GM18519 (cell line): ENCODE results near the gene SDK1.
"Not testable (repeated sequence)": the region's sequence is repeated elsewhere in the genome, so short reads cannot be mapped to it uniquely, and the experiment has no call there.

Experiments used
- ATAC-seq: cut with Tn5 transposase; IDR thresholded peaks from one replicate; pipeline ENCODE4 v1.9.1; 2021; ENCODE audit warnings: mild to moderate bottlenecking, moderate library complexity; ENCODE audit not compliant: unreplicated experiment, low FRiP score

Gene SDK1

DNA sequence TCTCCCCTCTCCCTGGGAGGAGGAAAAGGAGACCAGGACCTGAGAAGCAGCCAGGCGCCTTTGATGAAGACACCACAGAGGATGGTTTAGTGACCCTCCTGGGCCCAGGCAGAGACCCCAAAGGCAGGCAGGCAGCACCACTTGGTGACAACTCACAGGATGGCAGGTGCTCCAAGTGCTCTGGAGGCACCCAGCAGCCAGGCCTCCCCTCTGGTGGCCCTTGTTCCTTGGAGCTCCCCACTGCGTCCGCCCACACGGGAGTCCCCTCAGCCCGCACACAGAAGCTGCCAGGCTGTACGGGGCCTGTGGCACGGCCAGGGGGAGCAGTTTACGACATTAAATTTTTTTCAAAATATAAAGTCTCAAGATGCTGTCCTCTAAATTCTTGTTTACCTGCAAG, 773.9 kb downstream of the SDK1 start:
- ATAC-seq: no peak

DNA sequence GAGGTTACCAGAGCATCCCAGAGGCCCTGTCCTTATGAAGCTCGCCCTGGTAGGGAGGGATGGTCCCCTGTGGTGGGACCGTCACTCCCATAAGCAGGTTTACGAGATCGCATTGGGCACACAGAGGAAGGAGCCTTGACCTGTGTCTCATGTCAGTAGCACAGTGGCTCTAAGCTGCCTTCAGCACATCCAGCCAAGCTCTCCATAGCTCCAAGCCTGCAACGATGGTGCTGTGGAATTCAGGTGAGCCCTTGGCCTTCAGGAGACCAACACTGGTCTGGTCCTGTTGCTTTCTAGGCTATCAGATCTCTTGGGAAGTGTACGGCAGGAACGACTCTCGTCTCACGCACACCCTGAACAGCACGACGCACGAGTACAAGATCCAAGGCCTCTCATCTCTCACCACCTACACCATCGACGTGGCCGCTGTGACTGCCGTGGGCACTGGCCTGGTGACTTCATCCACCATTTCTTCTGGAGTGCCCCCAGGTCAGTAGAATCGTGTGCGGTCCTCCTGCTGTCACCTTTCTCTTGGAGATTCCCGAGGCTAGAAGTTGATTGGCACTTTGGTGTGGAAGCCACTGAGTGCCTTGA, 775.7 kb downstream of the SDK1 start:
- no peak for ATAC-seq

DNA sequence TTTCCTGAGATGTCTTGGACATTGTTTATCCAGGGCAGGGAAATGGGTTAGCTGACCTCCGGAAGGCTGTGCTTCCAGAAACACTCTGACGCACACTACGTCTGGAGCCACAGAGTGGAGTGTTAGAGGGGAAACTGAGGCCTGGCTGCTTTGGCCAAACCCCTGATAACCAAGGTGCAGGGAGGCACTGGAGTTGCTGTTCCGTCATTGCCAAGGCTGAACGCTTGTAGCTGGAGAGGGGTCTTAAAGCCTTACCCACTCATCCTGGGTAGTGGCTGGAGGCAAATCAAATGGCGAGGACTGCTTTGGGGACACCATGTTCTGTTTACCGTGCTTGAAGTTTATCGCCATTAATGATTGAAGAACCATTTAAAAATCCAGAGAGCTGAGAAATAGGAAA, 776.9 kb downstream of the SDK1 start:
- ATAC-seq: no peak

DNA sequence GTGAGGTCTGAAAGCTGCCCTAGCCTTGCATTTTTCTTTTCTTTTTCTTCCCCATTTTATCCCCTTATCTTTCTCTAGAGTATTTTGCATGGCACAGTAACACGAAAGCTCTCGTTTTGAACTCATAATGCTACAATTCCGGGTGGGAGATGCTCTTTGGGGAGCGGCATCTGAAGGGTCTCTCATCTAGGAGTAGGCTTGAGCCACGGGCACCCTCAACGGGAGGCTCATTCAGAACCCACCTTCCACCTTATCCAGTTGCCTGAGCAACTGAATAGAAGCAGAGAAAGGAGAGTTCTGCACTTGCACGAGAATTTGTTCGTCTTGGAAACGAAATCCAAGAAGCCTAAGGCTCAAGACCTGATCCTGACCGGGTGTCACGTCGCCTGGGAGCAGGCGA, 777.5 kb downstream of the SDK1 start:
- ATAC-seq: no peak

DNA sequence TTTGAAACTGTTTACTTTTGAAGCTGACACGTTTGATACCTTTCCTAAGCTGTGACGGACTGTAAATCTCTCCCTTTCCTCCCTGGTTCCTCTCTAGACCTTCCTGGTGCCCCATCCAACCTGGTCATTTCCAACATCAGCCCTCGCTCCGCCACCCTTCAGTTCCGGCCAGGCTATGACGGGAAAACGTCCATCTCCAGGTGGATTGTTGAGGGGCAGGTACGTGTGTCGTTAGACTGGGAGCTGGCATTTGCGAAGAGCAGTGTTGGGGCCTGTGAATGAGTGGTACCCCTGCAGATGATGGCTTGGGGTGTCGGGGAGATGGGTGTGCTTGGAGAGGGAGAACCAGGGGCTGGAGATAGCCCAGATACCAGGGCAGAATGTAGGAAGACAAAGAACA, 778.3 kb downstream of the SDK1 start:
- no peak for ATAC-seq

DNA sequence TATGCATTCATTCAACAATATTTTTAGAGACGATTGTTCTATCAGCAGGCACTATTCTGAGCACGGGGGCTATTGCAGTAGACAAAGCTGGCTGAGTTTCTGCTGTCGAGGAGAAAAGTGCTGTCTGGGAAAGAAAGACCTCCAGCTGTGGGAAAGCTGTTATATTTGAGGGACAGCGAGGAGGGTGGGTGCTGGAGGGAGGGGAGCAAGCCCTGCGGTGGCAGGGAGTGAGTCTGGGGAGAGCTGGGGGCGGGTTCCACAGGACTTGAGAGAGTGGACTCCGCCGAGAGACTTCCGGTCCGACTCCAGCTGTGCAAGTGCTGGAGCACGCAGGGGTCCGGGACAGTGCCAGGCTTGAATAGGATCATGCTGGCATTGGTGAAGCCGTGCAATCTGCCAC, 778.9 kb downstream of the SDK1 start:
- ATAC-seq: no peak

DNA sequence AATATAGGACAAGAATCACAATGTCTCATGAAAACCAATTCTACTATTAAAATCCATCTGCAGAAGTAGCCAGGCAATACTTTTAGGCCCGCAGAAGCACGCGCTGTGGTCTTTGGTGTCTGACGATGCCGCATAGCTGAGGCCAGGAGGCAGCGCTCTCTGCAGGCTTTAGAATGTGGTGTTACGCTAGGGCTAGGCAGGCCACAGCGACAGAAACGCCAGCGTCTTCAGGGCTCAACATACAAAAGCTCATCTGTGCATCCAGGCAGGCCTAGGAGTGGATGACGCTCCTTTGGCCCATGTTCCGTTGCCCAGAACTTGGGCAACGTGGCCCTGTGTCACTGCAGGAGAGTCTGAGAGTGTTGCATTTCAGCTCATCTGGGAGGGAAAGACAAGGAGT, 779.9 kb downstream of the SDK1 start:
- ATAC-seq: no peak

DNA sequence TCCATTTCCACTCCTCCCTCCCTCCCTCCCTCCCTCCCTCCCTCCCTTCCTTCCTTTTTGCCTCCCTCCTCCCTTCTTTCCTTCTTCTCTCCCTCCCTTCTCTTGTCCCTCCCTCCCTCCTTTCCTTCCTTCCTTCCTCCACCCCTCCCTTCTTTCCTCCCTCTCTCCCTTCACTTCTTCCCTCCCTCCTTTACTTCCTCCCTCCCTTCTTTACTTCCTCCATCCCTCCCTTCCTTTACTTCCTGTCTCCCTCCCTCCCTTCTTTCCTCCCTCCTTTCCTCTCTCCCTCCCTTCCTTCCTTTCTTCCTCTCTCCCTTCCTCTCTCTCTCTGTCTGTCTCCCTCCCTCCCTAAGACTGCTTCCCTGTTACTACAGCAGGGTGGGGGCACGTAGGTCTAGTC, 782.5 kb downstream of the SDK1 start:
- no peak for ATAC-seq

DNA sequence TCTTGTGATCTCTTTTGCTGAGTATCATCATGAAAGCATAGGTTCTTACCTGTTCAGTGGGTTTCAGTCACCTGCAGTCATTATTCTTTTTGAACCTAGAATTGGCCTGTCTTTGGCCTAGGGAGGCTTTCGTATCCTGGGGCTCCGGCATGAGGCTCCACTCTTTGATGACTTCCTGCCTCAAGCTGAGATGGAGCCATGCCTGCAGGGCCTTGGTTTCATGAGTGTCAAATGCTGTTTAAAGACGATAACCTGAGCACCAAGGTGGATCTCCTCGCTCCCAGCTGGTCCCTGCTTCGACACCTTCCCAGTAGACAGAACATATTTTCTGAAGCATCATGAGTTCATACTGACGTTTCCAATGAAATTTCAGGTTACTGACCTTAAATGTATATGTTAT, 783.2 kb downstream of the SDK1 start:
- no peak for ATAC-seq

DNA sequence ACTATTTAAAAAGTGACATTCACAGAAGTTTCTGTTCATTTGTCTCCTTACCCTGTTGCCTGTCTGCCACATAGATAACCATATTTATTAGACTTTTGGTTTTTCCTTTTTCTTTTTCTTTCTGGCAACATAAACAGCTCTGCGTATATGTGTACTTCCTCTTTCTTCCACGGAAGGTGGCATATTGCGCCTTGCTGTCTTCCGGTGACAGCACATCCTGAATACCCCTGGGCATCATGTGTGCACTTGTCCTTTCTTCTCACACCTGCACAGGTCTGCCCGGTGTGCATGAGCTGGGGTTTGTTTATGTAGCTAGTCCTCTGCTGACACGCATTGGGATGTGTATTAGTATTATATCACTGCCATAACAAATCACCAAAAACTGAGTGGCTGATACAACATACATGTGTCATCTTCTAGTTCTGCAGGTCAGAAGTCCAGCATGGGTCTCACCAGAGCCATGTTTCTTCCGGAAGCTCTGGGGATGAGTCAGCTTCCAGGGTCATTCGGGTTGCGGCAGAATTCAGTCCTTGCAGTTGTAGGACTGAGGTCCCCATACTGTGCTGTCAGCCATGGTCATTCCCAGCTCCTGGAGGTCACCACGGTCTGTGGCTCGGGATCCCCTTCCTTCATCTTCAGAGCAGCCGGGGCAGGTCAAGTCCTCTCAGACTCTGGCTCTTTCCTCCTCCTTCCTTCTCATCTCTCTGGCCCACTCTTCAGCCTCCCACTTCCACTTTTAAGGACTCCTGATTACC, 785.1 kb downstream of the SDK1 start:
- no peak for ATAC-seq

DNA sequence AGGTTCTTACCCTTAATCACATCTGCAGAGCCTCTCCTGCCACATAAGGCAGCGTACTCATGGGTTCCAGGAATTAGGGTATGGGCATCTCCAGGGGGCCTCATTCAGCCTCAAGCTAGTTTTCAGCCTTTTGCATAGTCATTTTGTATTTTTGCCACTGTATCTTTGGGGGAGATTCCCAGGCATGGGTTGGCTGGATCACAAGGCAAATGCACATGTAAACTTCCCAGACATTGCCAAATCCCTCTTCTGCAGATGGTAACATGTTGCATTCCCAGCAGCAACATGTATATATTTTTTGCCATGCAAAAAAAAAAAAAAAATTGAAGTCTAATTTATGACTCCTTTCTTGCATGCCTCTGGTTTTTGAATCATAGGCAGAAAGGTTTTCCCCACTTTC, 785.7 kb downstream of the SDK1 start:
- no peak for ATAC-seq

DNA sequence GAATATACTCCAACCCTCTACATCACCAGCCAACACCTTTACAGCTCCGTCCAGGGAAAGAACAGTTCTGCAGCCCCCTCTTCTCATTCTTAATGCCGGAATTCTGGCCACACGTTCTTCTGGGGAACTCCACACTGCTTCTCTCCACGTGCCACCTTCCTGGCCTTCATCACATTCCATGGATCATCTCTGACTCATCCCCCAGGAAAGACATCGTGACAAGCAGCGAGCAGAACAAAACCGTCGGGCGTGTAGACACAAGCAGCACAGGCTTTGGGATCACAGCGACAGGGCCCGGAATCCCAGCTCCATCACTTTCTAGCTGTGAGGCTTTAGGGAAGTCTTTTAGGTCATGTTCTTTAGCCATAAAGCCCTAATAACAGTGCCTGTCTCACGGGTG, 790.7 kb downstream of the SDK1 start:
- ATAC-seq: no peak

DNA sequence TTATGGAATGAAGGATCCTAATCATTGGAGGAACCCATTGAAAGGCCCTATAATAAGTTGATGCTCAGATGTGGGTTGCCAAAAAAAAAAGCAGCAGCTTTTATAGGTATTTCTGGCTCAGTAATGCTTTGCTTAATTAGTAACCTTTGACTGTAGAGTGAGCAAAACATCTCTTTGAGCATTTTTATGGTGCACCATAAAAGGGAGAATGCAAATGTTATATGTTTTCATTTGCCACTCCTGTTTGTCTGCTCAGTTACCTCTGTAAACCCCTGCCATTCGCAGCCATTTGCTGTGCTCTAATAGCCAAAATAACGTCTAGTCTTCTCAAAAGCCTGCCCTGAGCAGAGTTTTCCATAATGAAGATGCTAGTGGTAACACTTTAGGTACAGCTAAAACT, 792.0 kb downstream of the SDK1 start:
- no peak for ATAC-seq

DNA sequence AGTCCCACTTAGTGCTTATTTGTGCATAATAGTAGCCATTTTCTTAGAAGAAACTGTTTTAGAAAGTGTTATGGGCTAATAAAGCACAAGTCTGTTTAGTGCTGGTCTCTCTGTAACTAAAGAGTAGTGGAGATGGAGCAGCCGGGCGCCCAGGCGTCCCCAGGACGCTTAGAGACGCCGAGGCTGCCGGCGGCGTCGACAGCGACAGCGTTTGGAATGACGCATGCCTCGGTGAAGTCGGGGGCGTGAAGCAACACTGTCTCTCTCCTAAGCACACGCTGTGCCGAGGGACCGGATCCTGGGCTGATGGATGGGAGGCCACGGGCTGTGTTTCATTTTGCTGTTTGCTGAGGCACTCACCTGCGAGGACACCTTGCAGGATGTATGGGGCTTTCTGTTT, 792.4 kb downstream of the SDK1 start:
- no peak for ATAC-seq

DNA sequence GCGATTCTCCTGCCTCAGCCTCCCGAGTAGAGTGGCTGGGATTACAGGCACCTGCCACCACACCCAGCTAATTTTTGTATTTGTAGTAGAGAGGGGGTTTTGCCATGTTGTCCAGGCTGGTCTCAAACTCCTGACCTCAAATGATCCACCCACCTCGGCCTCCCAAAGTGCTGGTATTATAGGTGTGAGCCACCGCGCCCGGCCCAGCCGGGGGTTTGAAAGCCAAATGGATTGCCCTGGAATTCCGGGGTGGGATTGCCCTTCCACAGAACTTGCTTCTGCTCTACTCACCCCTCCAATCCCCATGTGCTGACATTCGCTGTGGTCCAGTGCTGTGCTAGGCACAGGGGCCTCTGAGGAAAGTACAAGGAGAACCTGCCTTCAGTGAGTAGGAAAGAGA, 793.1 kb downstream of the SDK1 start:
- not testable (repeated sequence) for ATAC-seq

DNA sequence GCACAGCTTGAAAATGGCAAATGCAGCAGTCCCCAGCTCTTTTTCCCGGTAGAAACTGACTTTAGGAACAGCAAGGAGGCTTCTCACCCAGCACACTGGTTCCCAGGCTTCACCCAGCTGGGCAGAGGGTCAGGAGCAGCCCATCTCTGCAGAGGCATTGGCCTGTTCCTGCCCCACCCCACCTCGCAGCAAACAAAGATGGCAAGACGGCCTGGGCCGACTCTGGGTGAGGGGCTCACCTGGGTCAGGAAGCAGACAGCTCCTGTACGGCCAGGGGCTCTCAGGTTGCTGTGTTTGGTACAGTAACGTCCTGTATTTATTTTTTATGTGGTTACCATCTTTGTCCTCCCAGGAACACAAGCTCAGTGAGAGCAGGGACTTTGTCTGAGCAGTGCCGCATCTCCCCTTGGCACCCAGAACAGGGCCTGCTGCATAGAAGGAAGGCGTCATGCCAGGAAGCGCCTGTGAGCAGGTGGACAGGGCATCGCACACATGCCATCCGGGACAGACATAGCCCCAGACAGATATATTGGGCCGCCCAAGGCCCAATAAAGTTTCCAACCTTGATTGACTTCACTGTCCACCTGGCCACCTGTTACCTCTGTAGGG, 796.1 kb downstream of the SDK1 start:
- ATAC-seq: no peak

DNA sequence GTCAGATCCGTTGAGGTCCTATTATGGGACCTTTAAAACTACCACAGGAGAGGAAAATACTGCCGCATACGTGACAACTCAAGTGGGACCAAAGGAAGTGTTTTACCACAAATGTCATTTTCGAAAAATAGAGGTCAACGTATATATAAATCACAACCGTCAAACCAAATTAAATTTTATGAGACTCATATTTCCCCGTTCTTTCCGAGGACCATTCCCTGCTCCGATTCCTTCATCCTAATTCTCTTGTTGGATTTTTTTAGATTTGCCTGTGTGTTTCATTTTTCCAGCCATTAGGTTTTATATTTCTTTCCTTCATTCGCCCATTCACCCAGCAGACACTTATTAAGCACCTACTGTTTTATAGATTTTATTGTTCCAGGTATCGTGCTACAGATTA, 797.1 kb downstream of the SDK1 start:
- no peak for ATAC-seq

DNA sequence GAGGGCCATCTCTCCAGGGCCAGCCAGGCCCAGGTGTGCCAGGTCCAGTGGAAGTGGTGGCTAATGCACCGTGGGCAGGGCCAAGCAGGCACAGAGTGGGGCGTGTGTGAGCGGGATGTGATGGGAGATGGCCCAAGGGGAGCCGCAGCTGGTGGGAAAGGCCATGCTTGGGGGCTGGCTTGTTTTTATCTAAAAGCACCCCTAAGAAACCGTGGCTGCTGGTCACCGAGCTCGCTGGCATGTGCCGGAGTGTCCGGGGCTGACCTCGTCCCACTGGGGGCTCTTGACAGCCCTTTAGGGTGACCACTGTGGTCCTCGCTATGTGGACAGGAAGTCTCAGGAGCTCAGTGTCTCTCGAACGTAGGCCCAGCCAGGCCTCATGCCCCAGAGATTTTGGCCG, 798.6 kb downstream of the SDK1 start:
- ATAC-seq: no peak

DNA sequence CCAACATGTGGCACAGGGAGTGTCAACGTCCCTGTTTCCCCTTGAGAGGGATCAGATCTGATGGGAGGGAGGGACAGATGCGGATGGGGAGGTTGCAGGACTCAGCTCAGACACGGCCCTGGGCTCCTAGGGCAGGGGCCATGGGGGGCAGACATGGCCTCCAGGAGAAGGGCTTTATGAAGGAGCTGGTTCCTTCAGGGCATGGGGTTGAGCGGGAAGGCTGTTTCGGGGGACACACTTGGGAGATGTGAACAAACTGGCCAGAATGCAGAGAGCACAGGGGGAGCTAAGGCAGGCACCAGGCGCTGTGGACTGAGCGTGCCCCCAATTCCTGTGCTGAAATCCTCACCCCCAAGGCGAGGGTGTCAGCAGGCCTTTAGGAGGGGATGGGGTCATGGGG, 799.1 kb downstream of the SDK1 start:
- no peak for ATAC-seq

DNA sequence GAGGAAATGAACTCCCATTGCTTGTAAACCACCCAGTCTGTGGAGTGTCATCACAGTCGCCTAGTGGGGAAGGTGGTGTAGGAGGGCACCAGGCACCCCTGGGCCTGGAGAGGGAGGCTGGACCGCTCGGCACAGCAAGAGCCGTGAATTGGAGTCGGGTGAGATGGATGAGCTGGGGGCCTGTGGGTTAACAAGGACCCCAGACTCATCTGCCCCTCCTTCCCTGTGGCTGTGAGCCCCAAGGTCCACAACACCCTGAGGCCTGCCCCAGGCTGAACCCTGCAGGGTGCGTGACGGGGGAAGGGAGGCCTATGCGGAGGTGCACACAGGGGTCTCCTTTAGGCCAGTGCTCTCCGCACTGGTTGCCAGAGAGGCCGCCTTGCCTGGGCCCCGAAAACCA, 799.6 kb downstream of the SDK1 start:
- ATAC-seq: no peak

DNA sequence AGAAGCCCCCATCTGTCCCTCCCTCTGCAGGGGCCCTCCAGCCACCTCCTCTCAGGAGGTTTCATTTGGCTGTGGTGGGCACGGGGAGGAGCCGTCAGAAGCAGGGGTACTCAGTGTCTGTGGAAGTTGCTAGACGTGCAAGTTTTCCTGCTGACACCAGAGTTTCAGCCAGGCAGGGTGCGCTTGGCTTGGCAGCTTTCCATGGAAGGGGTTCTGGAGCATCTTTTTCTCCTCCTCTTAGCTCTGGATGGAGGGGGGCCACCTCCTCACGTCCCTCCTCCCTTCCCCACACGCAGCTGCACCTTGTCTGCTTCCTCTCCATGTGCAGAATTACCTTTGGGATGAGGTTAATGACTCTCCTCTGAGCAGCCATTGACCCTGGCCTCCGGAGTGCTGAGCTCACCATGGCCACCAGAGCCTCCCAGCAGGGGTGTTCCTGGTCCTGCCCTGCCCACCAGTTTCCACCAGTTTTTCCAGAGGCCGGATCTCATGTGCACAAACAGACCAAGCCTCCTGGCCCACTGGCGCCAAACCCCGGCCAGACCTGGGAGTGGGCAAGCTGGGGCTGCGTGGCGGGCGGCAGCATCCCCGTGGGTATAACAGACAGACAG, 801.3 kb downstream of the SDK1 start:
- no peak for ATAC-seq
